ENCODE results near the gene ITGAL. TPM values are rescaled to one million over a fixed set of nuclear protein-coding genes. Genes with fewer than 3 reads are reported as not detected.

The ITGAL gene
- total RNA-seq, 1 experiment from 2014 or later = not detected

DNA sequence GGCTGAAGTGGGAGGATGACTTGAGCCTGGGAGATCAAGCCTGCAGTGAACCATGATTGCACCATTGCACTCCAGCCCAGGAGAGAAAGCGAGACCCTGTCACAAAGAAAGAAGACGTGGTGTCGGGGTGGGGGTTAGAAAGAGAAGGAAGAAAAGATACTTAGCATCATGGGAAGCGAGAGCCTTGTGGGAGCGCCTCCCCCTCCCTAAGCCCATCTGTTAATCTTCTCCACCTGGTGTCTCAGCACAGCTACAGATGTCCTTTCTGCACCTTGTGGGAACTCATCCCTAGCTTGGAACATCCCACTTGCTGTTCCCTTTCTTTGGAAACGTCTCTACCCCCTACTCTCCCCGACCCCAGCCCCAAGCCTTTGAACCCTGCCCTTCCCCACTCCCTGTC lies 93.0 kb downstream of the ITGAL start:
- DNase-seq (ENCODE audit: extremely low read depth, low read depth) = no peak

DNA sequence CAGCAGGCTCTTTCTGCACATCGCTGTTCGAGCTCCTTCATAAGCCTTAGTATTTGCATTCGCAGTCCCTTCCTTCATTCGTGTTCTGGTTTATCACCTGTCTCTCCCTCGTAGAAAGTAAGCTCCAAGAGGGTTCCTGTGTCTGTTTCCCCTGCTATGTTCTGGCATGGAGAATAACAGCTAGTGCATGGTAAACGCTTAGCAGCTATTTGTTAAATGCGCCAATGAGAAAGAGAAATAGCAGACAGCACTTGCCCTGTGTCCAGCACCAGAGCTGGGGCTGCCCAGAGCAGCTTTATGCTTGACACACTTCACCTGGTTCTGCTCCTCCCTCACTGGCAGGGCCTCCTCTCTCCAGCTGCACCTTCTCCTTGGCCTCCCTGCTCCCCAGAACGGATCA lies 93.4 kb downstream of the ITGAL start:
- no peak for DNase-seq (ENCODE audit: extremely low read depth, low read depth)

DNA sequence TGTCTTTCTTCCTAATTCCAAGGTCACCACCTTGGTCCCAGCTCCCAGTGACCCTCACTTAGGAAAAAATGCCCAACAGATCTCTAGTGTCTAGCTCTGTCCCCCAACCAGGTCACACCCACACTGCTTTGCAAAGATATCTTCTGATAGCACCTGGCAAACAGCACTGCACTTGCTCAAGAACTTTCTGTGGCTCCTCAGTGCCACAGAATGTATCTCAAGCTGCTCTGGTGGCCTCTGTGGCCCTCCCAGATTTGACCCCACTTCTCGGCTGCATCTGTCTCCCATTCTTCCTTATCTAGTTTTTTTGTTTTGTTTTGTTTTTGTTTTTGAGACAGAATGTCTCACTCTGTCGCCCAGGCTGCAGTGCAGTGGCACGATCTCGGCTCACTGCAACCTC lies 94.0 kb downstream of the ITGAL start:
- DNase-seq (ENCODE audit: extremely low read depth, low read depth) = no peak

DNA sequence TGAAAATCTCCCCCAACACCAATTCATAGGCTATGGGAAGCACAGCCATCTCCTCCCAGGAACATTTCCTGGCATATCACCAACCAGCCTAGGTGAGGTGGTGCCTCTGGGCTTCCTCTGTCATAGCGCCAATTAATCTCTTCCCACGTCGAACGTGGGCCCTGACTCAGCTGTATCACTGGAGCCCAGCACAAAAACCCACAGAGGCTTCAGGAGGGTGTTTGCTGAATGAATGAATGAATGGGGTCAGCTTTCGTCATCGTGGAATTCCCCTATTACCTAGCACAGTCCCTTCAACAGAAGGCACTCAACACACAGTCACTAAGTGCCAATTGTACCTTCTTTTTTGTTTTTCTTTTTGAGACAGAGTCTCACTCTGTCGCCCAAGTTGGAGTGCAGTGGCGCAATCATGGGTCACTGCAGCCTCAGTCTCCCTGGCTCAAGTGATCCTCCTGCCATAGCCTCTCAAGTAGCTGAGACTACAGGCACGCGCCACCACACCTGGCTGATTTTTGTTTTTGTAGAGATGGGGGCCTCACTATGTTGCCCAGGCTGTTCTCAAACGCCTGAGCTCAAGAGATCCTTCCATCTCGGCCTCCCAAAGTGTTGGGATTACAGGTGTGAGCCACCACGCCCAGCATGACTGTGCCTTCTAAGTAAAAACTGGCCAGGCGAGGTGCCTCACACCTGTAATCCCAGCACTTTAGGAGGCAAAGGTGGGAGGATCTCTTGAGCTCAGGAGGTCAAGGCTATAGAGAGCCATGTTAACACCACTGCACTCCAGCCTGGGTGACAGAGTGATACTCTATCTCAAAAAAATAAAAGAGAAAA lies 94.8 kb downstream of the ITGAL start:
- no peak for DNase-seq (ENCODE audit: extremely low read depth, low read depth)

DNA sequence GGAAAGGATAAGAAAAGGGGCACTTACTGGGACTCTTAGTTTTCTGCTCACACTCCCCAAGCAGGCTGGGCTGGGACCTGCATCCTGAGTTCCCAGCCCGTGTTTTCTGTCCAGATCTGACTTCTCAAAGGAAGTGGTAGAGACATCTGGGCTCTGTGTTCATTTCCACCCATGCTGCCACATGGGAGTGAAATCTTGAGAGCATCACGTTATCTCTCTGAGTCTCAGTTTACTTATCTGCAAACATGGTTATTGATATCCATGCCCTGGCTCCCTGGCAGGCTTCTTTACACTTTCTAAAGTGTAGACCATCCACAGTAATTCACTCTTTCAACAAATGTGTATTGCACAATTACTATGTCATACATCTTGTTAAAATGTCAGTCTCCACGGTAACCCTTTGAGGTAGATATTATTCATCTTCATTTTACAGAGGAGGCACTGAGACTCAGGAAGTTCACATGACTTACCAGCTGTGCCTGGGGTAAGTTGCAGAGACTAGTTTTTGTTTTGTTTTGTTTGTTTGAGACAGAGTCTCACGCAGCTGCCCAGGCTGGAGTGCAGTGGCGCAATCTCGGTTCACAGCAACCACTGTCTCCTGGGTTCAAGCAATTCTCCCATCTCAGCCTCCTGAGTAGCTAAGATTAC lies 95.6 kb downstream of the ITGAL start:
- peak; percentile 26 for DNase-seq (ENCODE audit: extremely low read depth, low read depth)

DNA sequence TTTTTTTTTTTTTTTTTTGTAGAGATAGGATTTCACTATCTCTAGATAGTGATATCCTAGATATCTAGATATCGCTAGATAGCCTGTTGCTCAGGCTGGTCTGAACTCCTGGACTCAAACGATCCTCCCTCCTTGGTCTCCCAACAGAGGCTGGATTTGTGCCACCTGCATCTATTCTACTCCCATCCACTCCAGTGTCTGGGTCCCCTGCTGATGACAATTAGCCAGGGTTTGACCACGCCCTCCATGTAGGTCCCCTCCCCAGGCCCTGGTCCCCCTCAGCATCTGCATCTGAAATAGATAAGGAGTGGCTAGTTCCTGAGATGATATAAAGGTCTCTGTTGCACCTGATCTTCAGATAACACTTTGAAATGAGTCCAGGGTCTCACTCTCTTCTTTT lies 96.7 kb downstream of the ITGAL start:
- no peak for DNase-seq (ENCODE audit: extremely low read depth, low read depth)

DNA sequence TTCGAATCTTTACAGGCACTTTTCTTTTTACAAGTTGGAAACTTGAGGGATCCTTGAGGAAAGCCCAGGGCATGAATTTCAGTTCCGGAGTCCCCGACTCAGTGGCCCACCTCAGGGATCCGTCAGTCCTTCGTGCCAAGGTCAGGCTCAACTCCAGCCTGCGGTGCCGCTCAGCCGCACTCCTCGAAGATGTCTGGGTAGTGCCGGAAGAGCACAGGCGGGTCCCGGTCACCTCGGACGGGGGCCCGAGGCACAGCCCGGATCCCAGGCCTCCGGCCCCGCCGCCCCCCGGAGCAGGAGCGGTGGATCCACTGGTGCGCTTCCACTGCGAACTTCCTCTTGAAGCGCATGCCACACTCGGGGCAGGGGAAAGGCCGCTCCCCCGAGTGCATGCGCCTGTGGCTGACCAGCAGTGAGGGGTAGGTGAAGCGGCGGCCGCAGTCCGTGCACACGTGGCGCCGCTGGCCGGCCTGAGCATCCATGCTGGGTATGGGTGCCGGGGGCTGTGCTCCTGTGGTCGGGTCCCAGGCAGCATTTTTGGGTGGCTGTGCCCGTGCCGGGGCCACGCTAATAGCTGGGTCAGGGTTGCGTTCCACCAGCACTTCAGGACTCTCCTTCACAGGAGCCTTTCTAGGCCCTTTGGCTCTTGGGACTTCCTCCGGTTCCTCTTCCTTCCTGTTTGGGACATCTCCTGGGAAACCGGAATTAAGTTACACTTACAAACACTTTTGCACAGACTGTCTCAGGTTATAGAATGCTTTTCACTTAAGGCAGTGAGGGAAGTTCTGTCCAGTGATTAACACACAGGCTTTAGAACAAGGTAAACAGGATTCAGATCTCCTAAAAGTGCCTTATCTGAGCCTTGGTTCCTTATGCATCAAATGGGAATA lies 97.4 kb downstream of the ITGAL start:
- DNase-seq (ENCODE audit: extremely low read depth, low read depth) = no peak

DNA sequence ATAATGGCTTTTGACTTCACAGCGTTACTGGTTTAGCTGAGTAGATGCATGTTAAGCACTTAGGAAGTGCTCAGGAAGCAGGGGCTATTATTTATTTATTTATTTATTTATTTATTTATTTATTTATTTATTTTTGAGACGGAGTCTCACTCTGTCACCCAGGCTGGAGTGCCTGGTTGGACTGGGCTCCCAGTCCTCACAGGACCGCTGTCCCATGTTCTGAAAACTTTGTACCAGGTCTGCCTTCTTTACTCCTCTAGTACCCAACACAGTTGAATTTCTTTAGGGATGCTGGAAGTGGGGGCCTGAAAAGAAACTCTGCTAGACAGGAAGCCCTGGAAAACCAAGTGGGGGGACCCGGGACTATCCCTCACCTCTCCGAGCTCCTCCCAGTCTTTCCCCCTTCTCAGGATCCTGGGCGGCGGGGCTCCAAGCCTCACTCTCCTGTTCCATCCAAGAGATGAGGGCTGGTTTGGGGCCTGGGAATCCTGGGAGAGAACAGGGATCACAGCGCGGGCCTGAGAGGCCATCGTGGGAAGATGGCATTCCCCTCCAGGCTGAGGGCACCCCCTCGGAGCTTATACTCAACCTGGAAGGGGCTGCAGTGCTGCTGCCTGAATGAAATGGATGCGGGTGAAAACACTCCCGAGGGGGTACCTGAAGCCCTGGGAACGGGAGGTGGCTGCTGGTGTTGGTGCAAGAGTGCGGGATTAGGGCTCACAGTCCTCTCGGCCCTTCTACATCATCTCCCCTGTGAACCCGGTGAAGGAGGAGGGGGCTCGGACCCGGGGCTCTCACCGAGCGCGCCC lies 98.3 kb downstream of the ITGAL start:
- DNase-seq (ENCODE audit: extremely low read depth, low read depth) = no peak

DNA sequence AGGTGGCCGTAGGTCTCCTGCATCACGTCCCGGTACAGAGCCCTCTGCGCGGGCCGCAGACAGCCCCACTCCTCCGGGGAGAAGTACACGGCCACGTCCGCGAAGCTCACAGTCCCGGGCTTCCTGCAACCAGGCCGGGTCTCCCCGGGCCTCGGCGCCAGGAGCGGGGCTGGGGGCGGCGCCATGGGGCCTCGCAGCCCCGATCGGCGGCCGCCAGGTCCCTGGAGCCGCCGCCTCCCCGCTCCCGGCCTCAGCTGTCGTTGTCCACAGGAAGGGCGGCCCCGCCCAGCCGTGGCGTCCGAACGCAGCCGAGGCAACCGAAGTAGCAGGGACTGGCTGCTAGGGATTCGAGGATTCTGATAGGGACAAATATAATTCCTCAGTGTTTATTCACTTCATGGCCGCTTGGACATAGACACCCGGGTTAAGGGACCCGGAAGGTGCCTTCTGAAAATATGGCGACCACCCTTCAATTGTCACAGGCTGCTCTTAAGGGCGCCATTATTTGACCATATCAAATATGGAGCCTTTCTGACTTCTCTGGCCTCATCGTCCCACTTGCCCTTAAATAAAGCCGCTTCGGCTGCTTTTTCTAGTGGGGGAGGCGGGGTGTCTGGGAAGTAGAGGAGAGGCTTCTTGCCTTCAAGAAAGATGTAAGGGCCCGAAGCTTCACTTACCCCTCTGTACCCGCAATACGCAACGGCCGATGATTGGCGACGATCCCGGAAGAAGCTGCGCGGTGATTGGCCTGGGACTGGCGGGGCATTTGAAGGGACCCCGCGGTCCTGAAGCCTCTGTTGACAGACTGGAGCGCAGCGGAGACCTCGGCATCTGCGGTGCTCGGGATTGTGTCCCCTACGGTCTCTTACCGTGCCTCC lies 99.1 kb downstream of the ITGAL start, which contains the start of gene ZNF688:
Gene ZNF688, minus strand, starts transcription at position 270 of the 878 bp plus-strand sequence. Its CDS starts 85 bp downstream, at position 185.
- peak; percentile 91 for DNase-seq (ENCODE audit: extremely low read depth, low read depth)

Small RNAs within 50 kb of the gene (small RNA-seq; reads per million reads assigned to genes)
- 0 reads per million in 2 experiments for gene MIR4518
- gene RF00019 = 0 reads per million in 2 experiments
- gene RNU7-61P = 0.02 to 0.88 reads per million in 2 experiments

Other genes with a start within 250 kb of the ITGAL start
- 1.1 and 2.8 TPM in 2 replicates for gene NPIPB13, start 224.3 kb upstream of the ITGAL start, total RNA-seq (2014; rRNA removed; shearing (Covaris generic))
- gene CD2BP2, start 117.4 kb upstream of the ITGAL start, total RNA-seq (2014; rRNA removed; shearing (Covaris generic)) = 36.5 and 39.0 TPM in 2 replicates
- gene TBC1D10B, start 102.2 kb upstream of the ITGAL start, total RNA-seq (2014; rRNA removed; shearing (Covaris generic)) = 12.3 and 13.2 TPM in 2 replicates
- not detected in 2 replicates for gene MYL11, start 97.9 kb upstream of the ITGAL start, total RNA-seq (2014; rRNA removed; shearing (Covaris generic))
- 0.26 TPM in 1 of 2 replicates, not detected in the other for gene SEPTIN1, start 90.2 kb upstream of the ITGAL start, total RNA-seq (2014; rRNA removed; shearing (Covaris generic))
- 8.3 and 8.4 TPM in 2 replicates for gene ZNF48, start 77.3 kb upstream of the ITGAL start, total RNA-seq (2014; rRNA removed; shearing (Covaris generic))
- 6.2 and 6.4 TPM in 2 replicates for gene ZNF771, start 65.1 kb upstream of the ITGAL start, total RNA-seq (2014; rRNA removed; shearing (Covaris generic))
- 29.9 and 35.9 TPM in 2 replicates for gene DCTPP1, start 42.7 kb upstream of the ITGAL start, total RNA-seq (2014; rRNA removed; shearing (Covaris generic))
- 22.2 and 25.5 TPM in 2 replicates for gene SEPHS2, start 26.9 kb upstream of the ITGAL start, total RNA-seq (2014; rRNA removed; shearing (Covaris generic))
- 37.7 and 39.0 TPM in 2 replicates for gene ZNF768, start 53.8 kb downstream of the ITGAL start, total RNA-seq (2014; rRNA removed; shearing (Covaris generic))
- gene ZNF747, start 62.1 kb downstream of the ITGAL start, total RNA-seq (2014; rRNA removed; shearing (Covaris generic)) = 6.2 and 6.6 TPM in 2 replicates
- 7.7 and 8.5 TPM in 2 replicates for gene ZNF764, start 85.6 kb downstream of the ITGAL start, total RNA-seq (2014; rRNA removed; shearing (Covaris generic))
- gene ZNF688, start 99.0 kb downstream of the ITGAL start, total RNA-seq (2014; rRNA removed; shearing (Covaris generic)) = 5.8 and 7.7 TPM in 2 replicates
- 0.14 and 0.45 TPM in 2 replicates for gene ZNF785, start 113.0 kb downstream of the ITGAL start, total RNA-seq (2014; rRNA removed; shearing (Covaris generic))
- gene ZNF689, start 137.6 kb downstream of the ITGAL start, total RNA-seq (2014; rRNA removed; shearing (Covaris generic)) = 8.2 and 10.0 TPM in 2 replicates
- gene PRR14, start 178.2 kb downstream of the ITGAL start, total RNA-seq (2014; rRNA removed; shearing (Covaris generic)) = 13.0 and 15.7 TPM in 2 replicates
- gene FBRS, start 185.7 kb downstream of the ITGAL start, total RNA-seq (2014; rRNA removed; shearing (Covaris generic)) = 26.0 and 29.3 TPM in 2 replicates
- 5.5 and 10.0 TPM in 2 replicates for gene SRCAP, start 226.4 kb downstream of the ITGAL start, total RNA-seq (2014; rRNA removed; shearing (Covaris generic))

All from NCI-H460 (cell line).